Skin of body (tissue), 2 donors: Measurements from ENCODE around the gene UNC45A. TPM values are rescaled to one million over a fixed set of nuclear protein-coding genes. Genes with fewer than 3 reads are reported as not detected.
"Not testable (repeated sequence)": the region's sequence is repeated elsewhere in the genome, so short reads cannot be mapped to it uniquely, and the experiment has no call there.

Experiments
- DNase-seq: peaks from one replicate; lab custom pipeline; 2025; lab: John Stamatoyannopoulos, UW
- total RNA-seq: library from RNA; depleted of rRNA; stranded (reverse); fragments of >200 nt; gene quantifications from one replicate; pipeline ENCODE4 v1.2.3, GENCODE V29; 2014

The UNC45A gene
- total RNA-seq, 1 donor from 2014 or later = 45.0 TPM

GRCh38 chr15:90918034-90918788 lies 16.9 kb upstream of the UNC45A start:
- DNase-seq = no peak

- DNase-seq = no peak
These were observed 16.2 kb upstream of the UNC45A start for GRCh38 chr15:90918835-90919234.

- DNase-seq = no peak
These were observed 13.2 kb upstream of the UNC45A start for GRCh38 chr15:90921887-90922286.

GRCh38 chr15:90922712-90923322 lies 12.3 kb upstream of the UNC45A start:
- not testable (repeated sequence) for DNase-seq

GRCh38 chr15:90924375-90924774 lies 10.7 kb upstream of the UNC45A start:
- no peak for DNase-seq

GRCh38 chr15:90926766-90927165 lies 8.3 kb upstream of the UNC45A start:
- not testable (repeated sequence) for DNase-seq

- not testable (repeated sequence) for DNase-seq
These were observed 7.0 kb upstream of the UNC45A start for GRCh38 chr15:90928106-90928505.

GRCh38 chr15:90929246-90930019 lies 5.7 kb upstream of the UNC45A start:
- peak; percentile 72 for DNase-seq

GRCh38 chr15:90930861-90931574 lies 4.1 kb upstream of the UNC45A start:
- DNase-seq = no peak

- no peak for DNase-seq
These were observed 3.6 kb upstream of the UNC45A start for GRCh38 chr15:90931575-90931827.

- DNase-seq = peak; percentile 54
These were observed 3.0 kb upstream of the UNC45A start, which contains the start of gene HDDC3 for GRCh38 chr15:90931828-90932659. HDDC3 (minus strand) TSS chr15:90932549; CDS start chr15:90932540, 9 bp downstream.

GRCh38 chr15:90932660-90932991 lies 2.5 kb upstream of the UNC45A start:
- no peak for DNase-seq

- no peak for DNase-seq
These were observed 1.8 kb upstream of the UNC45A start for GRCh38 chr15:90933301-90933700.

- DNase-seq = peak; percentile 40
These were observed 683 bp upstream of the UNC45A start for GRCh38 chr15:90934256-90934948.

GRCh38 chr15:90936823-90937222 lies 1.7 kb downstream of the UNC45A start:
- no peak for DNase-seq

- DNase-seq = no peak
These were observed 3.2 kb downstream of the UNC45A start for GRCh38 chr15:90938261-90938660.

- DNase-seq = no peak
These were observed 4.7 kb downstream of the UNC45A start for GRCh38 chr15:90939756-90940155.

GRCh38 chr15:90941038-90941437 lies 6.0 kb downstream of the UNC45A start:
- DNase-seq = no peak

- DNase-seq = no peak
These were observed 7.5 kb downstream of the UNC45A start for GRCh38 chr15:90942354-90943120.

GRCh38 chr15:90945091-90945490 lies 10.0 kb downstream of the UNC45A start:
- DNase-seq = no peak
